NCI-H524 treated with DMSO at 0.1 percent for 48 hours (cell line): Measurements from ENCODE around the gene TCP10L.
"Not testable (repeated sequence)": the region's sequence is repeated elsewhere in the genome, so short reads cannot be mapped to it uniquely, and the experiment has no call there.

Source experiments
- DNase-seq: peaks from one replicate; lab custom pipeline; 2025; lab: John Stamatoyannopoulos, UW

TCP10L gene

GRCh38 chr21:32554832-32555638 is 30.3 kb downstream of the TCP10L start:
- DNase-seq: no peak

- DNase-seq: no peak
Measured at GRCh38 chr21:32549886-32550285, 35.4 kb downstream of the TCP10L start.

- no peak for DNase-seq
Measured at GRCh38 chr21:32549440-32549839, 35.9 kb downstream of the TCP10L start.

- no peak for DNase-seq
Measured at GRCh38 chr21:32548978-32549377, 36.3 kb downstream of the TCP10L start.

- DNase-seq: no peak
Measured at GRCh38 chr21:32547018-32547417, 38.3 kb downstream of the TCP10L start.

GRCh38 chr21:32545948-32546441 is 39.3 kb downstream of the TCP10L start:
- DNase-seq: no peak

- no peak for DNase-seq
Measured at GRCh38 chr21:32544697-32545096, 40.6 kb downstream of the TCP10L start.

- DNase-seq: no peak
Measured at GRCh38 chr21:32543975-32544374, 41.3 kb downstream of the TCP10L start.

- DNase-seq: not testable (repeated sequence)
Measured at GRCh38 chr21:32543056-32543455, 42.3 kb downstream of the TCP10L start.

- no peak for DNase-seq
Measured at GRCh38 chr21:32539378-32539777, 45.9 kb downstream of the TCP10L start.

GRCh38 chr21:32538147-32538792 is 47.1 kb downstream of the TCP10L start:
- DNase-seq: no peak

GRCh38 chr21:32537569-32537881 is 47.8 kb downstream of the TCP10L start:
- no peak for DNase-seq

- no peak for DNase-seq
Measured at GRCh38 chr21:32535612-32536011, 49.7 kb downstream of the TCP10L start.

GRCh38 chr21:32534113-32534512 is 51.2 kb downstream of the TCP10L start:
- no peak for DNase-seq

GRCh38 chr21:32533611-32534010 is 51.7 kb downstream of the TCP10L start:
- no peak for DNase-seq

GRCh38 chr21:32533053-32533452 is 52.3 kb downstream of the TCP10L start:
- DNase-seq: no peak

- DNase-seq: no peak
Measured at GRCh38 chr21:32532636-32533035, 52.7 kb downstream of the TCP10L start.

- DNase-seq: not testable (repeated sequence)
Measured at GRCh38 chr21:32531561-32531960, 53.8 kb downstream of the TCP10L start.

GRCh38 chr21:32530809-32531208 is 54.5 kb downstream of the TCP10L start:
- not testable (repeated sequence) for DNase-seq

- DNase-seq: no peak
Measured at GRCh38 chr21:32529679-32530078, 55.6 kb downstream of the TCP10L start.

- no peak for DNase-seq
Measured at GRCh38 chr21:32525282-32525681, 60.0 kb downstream of the TCP10L start.

- DNase-seq: no peak
Measured at GRCh38 chr21:32523988-32524719, 61.2 kb downstream of the TCP10L start.
